H9 (cell line): ENCODE data around the gene HIKESHI. TPM values are rescaled to one million over a fixed set of nuclear protein-coding genes. Genes with fewer than 3 reads are reported as not detected.
A peak's percentile ranks its signal among the peaks of the same experiment; 100 is the strongest.

ENCODE experiments used
- DNase-seq: peaks from one replicate; pipeline ENCODE4 v3.0.0-alpha.2; 2017
- H2AFZ ChIP-seq: one replicate; pipeline ENCODE4 v1.6.1; 2013; ENCODE audit warnings: mild to moderate bottlenecking, low read length, control low read depth, moderate library complexity
- H2AK5ac ChIP-seq: 2 replicates; pipeline ENCODE4 v1.6.1; 2013; ENCODE audit warnings: low read length, control low read depth, mixed read lengths; ENCODE audit not compliant: insufficient read length
- H2BK120ac ChIP-seq: one replicate; pipeline ENCODE4 v1.6.1; 2013; ENCODE audit warnings: low read depth, mild to moderate bottlenecking, low read length, control low read depth, inconsistent platforms; ENCODE audit not compliant: poor library complexity, severe bottlenecking
- H2BK12ac ChIP-seq: 2 replicates; pipeline ENCODE4 v1.6.1; 2013; ENCODE audit warnings: low read length, control low read depth, mixed read lengths, low read depth; ENCODE audit not compliant: insufficient read length
- H2BK15ac ChIP-seq: 2 replicates; pipeline ENCODE4 v1.6.1; 2013; ENCODE audit warnings: low read depth, low read length, control low read depth
- H2BK20ac ChIP-seq: one replicate; pipeline ENCODE4 v1.6.1; 2013; ENCODE audit warnings: low read depth, mild to moderate bottlenecking, low read length, control low read depth, inconsistent platforms; ENCODE audit not compliant: poor library complexity, severe bottlenecking
- H2BK5ac ChIP-seq: 2 replicates; pipeline ENCODE4 v1.6.1; 2013; ENCODE audit warnings: low read length, control low read depth, mixed read lengths; ENCODE audit not compliant: insufficient read length
- H3K14ac ChIP-seq: 2 replicates; pipeline ENCODE4 v1.6.1; 2013; ENCODE audit warnings: low read length, control low read depth; ENCODE audit not compliant: insufficient read depth
- H3K18ac ChIP-seq: 2 replicates; pipeline ENCODE4 v1.6.1; 2013; ENCODE audit warnings: low read depth, mild to moderate bottlenecking, mixed read lengths, low read length, control low read depth; ENCODE audit not compliant: insufficient read length
- H3K23ac ChIP-seq: 2 replicates; pipeline ENCODE4 v1.6.1; 2013; ENCODE audit warnings: low read length, control low read depth, mixed read lengths, low read depth; ENCODE audit not compliant: insufficient read length
- H3K23me2 ChIP-seq: 2 replicates; pipeline ENCODE4 v1.6.1; 2013; ENCODE audit warnings: low read depth, mild to moderate bottlenecking, mixed read lengths, low read length, control low read depth; ENCODE audit not compliant: insufficient read length, poor library complexity, severe bottlenecking
- H3K27ac ChIP-seq: 2 replicates; pipeline ENCODE4 v1.5.1; 2013; ENCODE audit warnings: low read length, control low read depth, mixed read lengths, low read depth; ENCODE audit not compliant: insufficient read length
- H3K27me3 ChIP-seq: 2 replicates; pipeline ENCODE4 v1.6.1; 2013; ENCODE audit warnings: low read length, control low read depth, inconsistent platforms; ENCODE audit not compliant: insufficient read depth
- H3K4ac ChIP-seq: 2 replicates; pipeline ENCODE4 v1.6.1; 2013; ENCODE audit warnings: low read depth, mild to moderate bottlenecking, control low read depth, inconsistent platforms, low read length, moderate library complexity
- H3K4me1 ChIP-seq: 2 replicates; pipeline ENCODE4 v1.6.1; 2013; ENCODE audit warnings: low read length, control low read depth, inconsistent platforms; ENCODE audit not compliant: insufficient read depth
- H3K4me2 ChIP-seq: 2 replicates; pipeline ENCODE4 v1.6.1; 2013; ENCODE audit warnings: low read length, control low read depth, mixed read lengths; ENCODE audit not compliant: insufficient read length, insufficient read depth
- H3K56ac ChIP-seq: 2 replicates; pipeline ENCODE4 v1.6.1; 2013; ENCODE audit warnings: low read depth, mild to moderate bottlenecking, mixed read lengths, low read length, control low read depth; ENCODE audit not compliant: insufficient read length
- H3K79me1 ChIP-seq: 2 replicates; pipeline ENCODE4 v1.6.1; 2013; ENCODE audit warnings: low read depth, mild to moderate bottlenecking, moderate library complexity, low read length, control low read depth, inconsistent platforms; ENCODE audit not compliant: insufficient read depth, poor library complexity, severe bottlenecking
- H3K79me2 ChIP-seq: 2 replicates; pipeline ENCODE4 v1.6.1; 2013; ENCODE audit warnings: low read length, control low read depth, inconsistent platforms; ENCODE audit not compliant: insufficient read depth
- H3K9ac ChIP-seq: 2 replicates; pipeline ENCODE4 v1.6.1; 2013; ENCODE audit warnings: low read length, control low read depth, mixed read lengths; ENCODE audit not compliant: insufficient read length; ENCODE audit errors: extremely low read depth
- H3K9me3 ChIP-seq: one replicate; pipeline ENCODE4 v1.6.1; 2013; ENCODE audit warnings: low read depth, low read length, inconsistent platforms; ENCODE audit not compliant: control insufficient read depth
- H3T11ph ChIP-seq: one replicate; pipeline ENCODE4 v1.6.1; 2013; ENCODE audit warnings: mild to moderate bottlenecking, low read length, control low read depth, inconsistent platforms
- H4K20me1 ChIP-seq: one replicate; pipeline ENCODE4 v1.6.1; 2013; ENCODE audit not compliant: control insufficient read depth, insufficient read length, insufficient read depth
- H4K5ac ChIP-seq: 2 replicates; pipeline ENCODE4 v1.6.1; 2013; ENCODE audit warnings: low read depth, mild to moderate bottlenecking, mixed read lengths, low read length, control low read depth; ENCODE audit not compliant: insufficient read length
- H4K8ac ChIP-seq: replicated peaks from 2 replicates; pipeline ENCODE4 v1.6.1; 2013; ENCODE audit warnings: low read length, control low read depth, mixed read lengths, low read depth; ENCODE audit not compliant: insufficient read length
- H4K91ac ChIP-seq: 2 replicates; pipeline ENCODE4 v1.6.1; 2013; ENCODE audit warnings: low read depth, mild to moderate bottlenecking, moderate library complexity, mixed read lengths, low read length, control low read depth; ENCODE audit not compliant: insufficient read length
- H3K27ac Mint-ChIP-seq, 3 experiments: 2 replicates in 2 of 3; 3 replicates in 1 of 3; pipeline ENCODE4 v1.8.0; 2020 to 2021; ENCODE audit warnings: mixed read lengths in 3 of 3, mild to moderate bottlenecking in 1 of 3, moderate library complexity in 1 of 3
- H3K27me3 Mint-ChIP-seq: 2 replicates; pipeline ENCODE4 v1.8.0; 2021; ENCODE audit warnings: low read depth, mild to moderate bottlenecking, moderate library complexity, mixed read lengths
- H3K36me3 Mint-ChIP-seq, 3 experiments: 2 replicates in 2 of 3; 3 replicates in 1 of 3; pipeline ENCODE4 v1.8.0; 2020 to 2021; ENCODE audit warnings: low read depth in 3 of 3, mixed read lengths in 3 of 3; ENCODE audit not compliant: insufficient read depth in 1 of 3
- H3K4me1 Mint-ChIP-seq, 2 experiments: 2 replicates each; pipeline ENCODE4 v1.8.0; 2020; ENCODE audit warnings: mixed read lengths in 2 of 2
- H3K4me3 Mint-ChIP-seq, 2 experiments: 2 replicates in 1 of 2; 3 replicates in 1 of 2; pipeline ENCODE4 v1.8.0; 2020 to 2021; ENCODE audit warnings: mild to moderate bottlenecking in 2 of 2, mixed read lengths in 2 of 2, moderate library complexity in 1 of 2
- H3K9me3 Mint-ChIP-seq, 2 experiments: 2 replicates in 1 of 2; 3 replicates in 1 of 2; pipeline ENCODE4 v1.8.0; 2020; ENCODE audit warnings: mild to moderate bottlenecking in 2 of 2, mixed read lengths in 2 of 2, moderate library complexity in 1 of 2
- CTCF ChIP-seq: fragments of 200-600 bp; sonication (generic); conservative IDR thresholded peaks from 3 replicates; pipeline ENCODE4 v1.8.0; 2021; ENCODE audit warnings: antibody characterized with exemption, mild to moderate bottlenecking
- WGBS: extraction: QIAGEN DNeasy Blood & Tissue Kit; methylation state at CpG from one replicate; pipeline ENCODE4 v1.1.7; 2013; ENCODE audit warnings: missing lambda C conversion rate, low lambda C conversion rate, mixed read lengths; ENCODE audit not compliant: insufficient read length; ENCODE audit errors: extremely low coverage; 5-methylcytosine and 5-hydroxymethylcytosine counted together
- total RNA-seq: library from RNA; stranded (reverse); gene quantifications from 2 replicates; pipeline ENCODE4 v1.2.1, GENCODE V29; 2021

HIKESHI gene
- total RNA-seq, 1 experiment from 2014 or later, result 54.1 TPM

- Histone ChIP-seq H3K9ac (no peak overlapping the region), H4K5ac (no peak overlapping the region), H3K4me2 (no peak overlapping the region), H2BK20ac (no peak overlapping the region), H3T11ph (no peak overlapping the region), H3K4ac (no peak overlapping the region), H3K79me1 (peaks cover 3% of the 10 kb centered on the region), H4K91ac (no peak overlapping the region), H3K27ac (peak overlapping the region; percentile 45), H3K23me2 (no peaks in the 10 kb centered on the region), H3K27me3 (no peaks in the 10 kb centered on the region), H2BK15ac (no peak overlapping the region), H3K9me3 (no peaks in the 10 kb centered on the region), H3K14ac (no peak overlapping the region), H2BK5ac (no peak overlapping the region), H2AFZ (no peak overlapping the region), H3K18ac (no peak overlapping the region), H2AK5ac (no peak overlapping the region), H4K20me1 (no peaks in the 10 kb centered on the region), H3K23ac (no peak overlapping the region), H3K79me2 (no peaks in the 10 kb centered on the region; the same call in 1 of the 2 replicates), H4K8ac (no peak overlapping the region), H2BK120ac (no peak overlapping the region), H3K56ac (no peak overlapping the region), H3K4me1 (no peaks in the 10 kb centered on the region), H2BK12ac (no peak overlapping the region)
- Mint-ChIP-seq H3K4me3 (no peak overlapping the region), H3K27ac (no peak overlapping the region), H3K36me3 (peaks cover 12 to 33% (median 27%) of the 10 kb centered on the region in 3 experiments; a peak in 5 of 7 replicates), H3K4me1 (peaks cover 10 to 11% of the 10 kb centered on the region in 2 experiments), H3K9me3 (no peaks in the 10 kb centered on the region), H3K27me3 (no peaks in the 10 kb centered on the region)
- no peak for DNase-seq
- WGBS, result no CpG with 5 or more reads among the region's 8 CpGs
- TF ChIP-seq CTCF, result no peak
These were observed 23.8 kb upstream of the HIKESHI start for GRCh38 chr11:86278226-86278625.
